Stimulated activated CD4-positive, alpha-beta T cell treated with anti-CD3 and anti-CD28 coated beads, Interleukin-1b, Interleukin-23, amount 100 ng/mL, for 4 hours (primary cell): ENCODE data around the gene IL1B.
A peak's percentile ranks its signal among the peaks of the same experiment; 100 is the strongest.
"Not testable (repeated sequence)": the region's sequence is repeated elsewhere in the genome, so short reads cannot be mapped to it uniquely, and the experiment has no call there.

Source experiments
- DNase-seq, 2 donors: peaks; one replicate each; pipeline ENCODE4 v3.0.0-alpha.2; 2020; ENCODE audit warnings: low read depth in 2 of 2

IL1B gene

DNA sequence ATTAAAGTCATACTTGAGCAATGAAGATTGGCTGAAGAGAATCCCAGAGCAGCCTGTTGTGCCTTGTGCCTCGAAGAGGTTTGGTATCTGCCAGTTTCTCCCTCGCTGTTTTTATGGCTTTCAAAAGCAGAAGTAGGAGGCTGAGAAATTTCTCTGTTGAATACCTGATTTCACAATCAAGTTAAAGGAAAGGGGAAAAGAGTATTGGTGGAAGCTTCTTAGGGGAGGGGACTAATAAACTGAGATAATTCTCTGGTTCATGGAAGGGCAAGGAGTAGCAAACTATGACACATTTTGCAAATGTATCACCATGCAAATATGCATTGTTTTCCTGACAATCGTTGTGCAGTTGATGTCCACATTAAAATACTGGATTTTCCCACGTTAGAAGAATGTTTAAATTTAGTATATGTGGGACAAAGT lies at the start of gene IL1B:
Gene IL1B, minus strand, starts transcription at position 85 of the 423 bp plus-strand sequence. CDS start 550 bp downstream, outside the sequence.
- no peak for DNase-seq

DNA sequence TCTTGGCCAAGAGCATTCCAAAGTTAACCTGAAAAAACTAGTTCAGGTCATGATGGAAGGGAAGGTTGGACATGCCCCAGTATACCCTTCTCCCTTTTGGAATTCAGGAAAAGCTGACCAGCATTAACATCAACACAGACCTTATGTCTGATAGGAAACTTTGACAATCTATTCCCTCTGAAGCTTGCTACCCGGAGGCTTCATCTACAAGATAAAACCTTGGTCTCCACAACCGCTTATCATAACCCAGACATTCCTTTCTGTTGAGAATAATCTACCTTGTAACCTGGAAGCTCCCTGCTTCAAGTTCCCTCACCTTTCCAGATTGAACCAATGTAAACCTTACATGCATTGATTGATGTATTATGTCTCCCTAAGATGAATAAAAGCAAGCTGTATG lies 49.7 kb upstream of the IL1B start:
- DNase-seq: no peak

DNA sequence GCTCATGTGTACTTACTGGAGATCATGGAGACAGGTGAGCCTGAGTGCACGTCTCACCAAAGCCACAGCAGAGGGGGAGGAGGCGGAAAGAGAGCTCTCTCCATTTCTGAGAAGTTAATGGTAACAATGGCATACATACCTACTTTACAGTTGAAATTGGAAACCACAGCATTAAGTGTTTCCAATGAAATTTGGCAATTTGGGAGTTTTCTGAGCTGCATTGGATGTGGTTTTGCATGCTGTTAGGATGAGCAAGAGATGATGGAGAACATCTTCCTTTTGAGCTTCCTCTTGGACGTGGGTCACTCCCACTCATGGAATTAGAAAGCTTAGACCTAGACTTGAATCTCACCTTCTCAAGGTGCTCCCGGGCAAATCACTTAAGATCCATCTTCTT lies 48.9 kb upstream of the IL1B start:
- DNase-seq: no peak

DNA sequence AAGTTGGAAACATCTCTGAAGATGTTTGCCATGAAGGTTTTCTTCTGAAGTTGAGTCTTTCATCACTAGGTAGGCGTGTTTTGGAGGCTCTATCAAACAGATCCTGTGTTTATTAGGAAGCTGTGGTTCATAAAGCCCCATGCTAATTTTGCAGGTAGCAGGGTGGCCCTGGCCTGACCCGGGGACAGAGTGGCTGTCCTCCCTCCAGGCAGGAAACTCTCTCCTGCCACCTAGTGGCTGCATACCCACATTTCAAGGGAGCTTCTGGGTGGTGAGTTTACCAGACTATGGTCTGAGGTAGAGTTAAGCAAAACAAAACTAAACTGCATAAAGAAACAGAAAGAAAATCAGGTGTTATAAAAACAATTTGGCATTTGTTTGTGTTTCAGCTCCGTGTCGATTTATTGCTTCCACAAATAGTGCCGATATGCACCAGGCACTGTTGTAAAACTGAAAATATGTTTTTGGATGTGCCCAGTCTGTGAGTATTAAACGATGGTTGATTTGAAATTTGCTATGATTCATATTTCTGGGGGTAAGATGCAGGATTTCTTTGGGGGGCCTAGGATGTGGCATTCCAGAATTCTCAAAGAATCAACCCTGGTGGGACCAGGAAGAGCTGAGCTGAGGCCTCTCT lies 48.4 kb upstream of the IL1B start:
- peak; percentile 45 to 64 for DNase-seq

DNA sequence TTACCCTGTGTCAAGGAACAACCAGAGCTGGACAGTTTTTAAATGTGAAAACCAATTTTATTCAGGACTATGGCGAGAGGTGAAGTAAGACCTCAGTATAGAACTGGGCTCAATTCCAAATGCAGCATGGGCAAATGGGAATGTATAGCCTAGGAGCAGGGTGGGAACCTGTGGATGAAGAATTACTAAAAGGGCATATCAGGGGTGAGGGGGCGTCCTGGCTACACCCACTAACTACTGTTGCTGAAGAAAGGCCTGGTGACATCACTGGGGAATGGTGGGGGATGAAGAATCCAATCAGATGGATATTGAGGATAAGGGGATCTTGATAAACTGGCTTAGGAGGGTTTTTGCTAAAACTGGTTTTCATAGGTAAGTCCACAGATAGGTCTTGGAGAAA lies 47.1 kb upstream of the IL1B start:
- DNase-seq: no peak

DNA sequence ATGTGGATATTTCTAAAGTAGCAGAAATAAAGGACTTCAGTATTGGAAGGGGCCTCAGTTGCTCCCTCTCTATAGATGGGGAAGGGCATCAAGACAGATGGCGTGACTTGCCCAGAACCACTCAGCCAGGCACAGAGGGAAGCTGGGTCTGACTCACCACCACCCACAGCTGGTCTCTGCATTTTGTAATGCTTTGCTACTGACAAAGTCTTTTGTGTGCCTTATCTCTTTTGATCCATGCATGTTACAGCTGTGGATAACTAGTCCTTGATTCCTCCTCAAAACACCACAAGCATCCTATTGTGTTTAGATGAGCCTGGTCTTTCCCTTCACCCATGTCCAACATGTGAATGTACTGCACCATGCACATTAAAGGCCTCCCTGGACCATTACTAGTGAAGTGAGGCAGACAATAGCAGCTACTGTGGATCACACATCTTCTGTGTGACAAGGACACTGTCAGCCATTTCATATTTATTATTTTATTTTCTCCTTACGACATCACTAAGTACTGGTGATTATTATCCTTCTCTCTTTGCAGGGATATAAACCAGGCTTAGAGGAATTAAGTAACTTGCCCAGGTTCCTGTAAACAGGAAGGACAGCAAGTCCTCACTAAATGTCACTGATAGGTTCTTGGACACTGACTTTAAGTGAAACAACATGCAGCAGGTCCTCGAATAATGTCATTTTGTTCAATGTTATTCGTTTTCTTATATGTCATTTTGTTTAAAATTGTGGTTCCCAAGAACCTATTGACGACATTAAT lies 44.8 kb upstream of the IL1B start:
- no peak for DNase-seq

DNA sequence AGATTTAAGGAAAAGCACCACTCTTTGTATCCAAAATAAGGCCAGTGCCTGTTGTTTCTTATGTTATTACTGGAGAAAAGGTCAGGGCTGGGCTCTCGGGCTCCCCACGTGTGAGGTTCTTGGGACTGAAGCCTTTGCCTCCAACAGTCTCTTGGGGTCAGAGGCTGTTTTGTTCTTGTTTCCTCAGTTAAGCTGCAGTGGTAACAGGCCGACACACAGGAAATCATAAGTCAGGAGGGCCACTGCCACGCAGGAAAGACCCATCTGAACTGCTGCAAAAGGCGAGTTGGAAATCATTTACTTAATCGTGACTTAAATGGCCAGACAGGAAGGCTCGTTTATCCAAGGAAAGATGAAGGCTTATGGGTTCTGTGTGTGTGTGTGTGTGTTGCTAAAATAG lies 44.1 kb upstream of the IL1B start:
- DNase-seq: no peak

DNA sequence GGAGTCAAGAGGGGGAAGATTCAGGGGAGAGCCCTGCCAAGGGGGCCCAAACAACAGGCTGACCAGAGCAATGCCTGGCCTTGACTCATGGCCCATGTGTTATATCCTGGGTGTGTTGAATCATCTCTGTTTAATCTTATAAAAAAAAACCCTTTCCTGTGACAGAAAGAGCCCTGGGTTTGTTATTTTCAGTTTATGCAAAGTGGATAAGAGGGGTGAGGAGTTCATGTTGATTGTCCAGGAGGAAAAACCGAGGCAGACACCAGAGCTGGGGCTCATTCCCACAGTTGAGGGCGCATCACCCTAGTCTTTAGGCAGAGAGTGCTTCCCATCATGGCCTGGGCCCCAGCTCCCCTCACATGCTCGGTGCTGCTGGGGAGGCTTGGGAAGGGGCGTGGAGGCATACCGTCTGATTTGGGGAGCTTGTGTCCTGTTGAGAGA lies 43.5 kb upstream of the IL1B start:
- DNase-seq: no peak

DNA sequence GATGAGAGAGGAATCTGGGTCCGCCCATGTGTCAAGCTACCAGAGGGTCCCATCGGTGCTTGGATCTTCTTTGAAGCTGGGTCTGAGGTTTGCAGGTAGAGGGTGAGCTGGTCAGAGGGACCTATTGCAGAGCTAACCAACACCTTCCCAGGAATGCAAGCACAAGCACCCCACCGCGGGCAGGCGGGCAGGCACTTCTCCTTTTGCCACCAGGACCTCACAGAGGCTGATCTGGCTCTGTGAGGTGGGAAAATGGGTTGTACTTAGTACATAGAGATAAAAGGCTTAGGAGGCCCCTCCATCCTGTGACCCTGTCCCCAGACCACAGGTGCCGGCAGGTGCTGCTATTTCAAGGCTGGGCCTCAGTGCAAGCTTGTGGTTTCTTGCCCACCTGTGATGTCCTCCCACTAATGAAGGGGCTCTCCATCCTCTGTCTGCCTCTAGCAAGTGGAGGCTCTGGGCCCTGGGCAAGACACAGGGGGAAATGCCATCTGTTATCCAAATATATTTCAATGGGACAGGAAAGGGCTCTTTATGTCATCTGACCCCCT lies 43.0 kb upstream of the IL1B start:
- DNase-seq: no peak

DNA sequence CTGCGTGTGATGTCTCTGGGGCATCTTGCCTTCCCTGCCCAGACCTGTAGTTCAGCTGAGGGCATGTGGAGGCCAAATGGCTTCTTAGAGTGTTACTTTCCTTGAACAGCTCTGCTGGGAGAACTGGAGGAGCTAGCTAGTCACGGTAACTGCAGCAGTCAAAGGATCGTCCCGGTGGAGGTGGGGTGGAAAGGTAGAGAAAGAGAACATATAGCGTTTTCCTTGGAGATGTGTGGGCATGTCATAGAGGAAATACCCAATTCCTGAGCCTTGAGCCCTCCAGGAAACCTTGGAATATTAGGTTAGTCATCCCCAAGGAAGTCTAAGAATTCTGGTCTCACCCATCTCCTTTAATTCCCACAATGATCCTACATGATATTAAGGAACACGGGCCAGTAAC lies 40.8 kb upstream of the IL1B start:
- no peak for DNase-seq

DNA sequence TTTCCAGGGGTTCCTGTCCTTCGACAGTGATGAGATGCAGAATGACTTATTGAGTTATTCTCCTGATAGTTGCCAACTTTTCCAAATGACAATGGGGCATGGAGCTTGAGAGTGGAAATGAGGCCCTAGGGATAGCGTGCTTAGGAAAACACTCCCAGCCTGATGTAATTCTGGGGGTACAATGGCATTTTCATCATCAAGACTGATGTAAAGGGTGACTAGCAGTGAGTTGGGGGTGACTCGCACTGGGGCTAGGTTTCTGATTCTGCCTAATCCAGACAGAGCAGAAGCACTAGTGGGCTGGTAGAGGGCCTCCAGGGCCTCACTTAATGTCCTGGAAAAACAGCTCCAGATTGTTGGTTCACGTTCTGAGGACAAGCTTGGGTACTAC lies 40.4 kb upstream of the IL1B start:
- no peak for DNase-seq

DNA sequence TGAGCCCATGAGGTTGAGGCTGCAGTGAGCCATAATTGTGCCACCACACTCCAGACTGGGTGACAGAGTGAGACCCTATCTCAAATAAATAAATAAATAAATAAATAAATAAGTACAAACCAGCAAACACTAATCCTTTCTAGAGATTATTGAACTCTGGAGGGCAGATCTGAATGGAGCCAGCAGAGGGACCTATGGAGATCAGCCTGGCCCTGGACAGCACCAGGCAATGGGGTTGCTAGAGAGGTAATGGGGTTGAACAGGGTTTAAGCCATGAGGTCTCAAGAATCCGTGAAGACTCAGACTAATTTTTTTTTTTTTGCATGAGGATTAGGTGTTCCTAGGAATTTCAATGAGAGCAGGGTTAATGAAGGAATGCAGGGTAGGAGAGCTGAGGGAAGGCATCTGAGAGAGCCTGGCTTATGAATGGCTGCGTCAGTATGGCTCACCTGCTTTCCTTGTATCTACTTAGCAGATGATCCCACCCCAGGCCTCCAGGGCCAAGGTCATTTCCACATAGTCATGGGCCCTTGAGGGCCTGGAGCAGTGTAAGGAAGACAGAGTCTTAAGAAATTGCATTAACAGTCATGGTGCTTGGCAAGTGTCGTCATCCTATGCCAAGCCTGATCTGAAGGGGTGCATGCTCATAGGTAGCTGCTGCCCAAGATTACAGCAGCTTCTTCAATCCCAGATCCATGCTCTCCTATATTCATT lies 39.8 kb upstream of the IL1B start:
- DNase-seq: no peak

DNA sequence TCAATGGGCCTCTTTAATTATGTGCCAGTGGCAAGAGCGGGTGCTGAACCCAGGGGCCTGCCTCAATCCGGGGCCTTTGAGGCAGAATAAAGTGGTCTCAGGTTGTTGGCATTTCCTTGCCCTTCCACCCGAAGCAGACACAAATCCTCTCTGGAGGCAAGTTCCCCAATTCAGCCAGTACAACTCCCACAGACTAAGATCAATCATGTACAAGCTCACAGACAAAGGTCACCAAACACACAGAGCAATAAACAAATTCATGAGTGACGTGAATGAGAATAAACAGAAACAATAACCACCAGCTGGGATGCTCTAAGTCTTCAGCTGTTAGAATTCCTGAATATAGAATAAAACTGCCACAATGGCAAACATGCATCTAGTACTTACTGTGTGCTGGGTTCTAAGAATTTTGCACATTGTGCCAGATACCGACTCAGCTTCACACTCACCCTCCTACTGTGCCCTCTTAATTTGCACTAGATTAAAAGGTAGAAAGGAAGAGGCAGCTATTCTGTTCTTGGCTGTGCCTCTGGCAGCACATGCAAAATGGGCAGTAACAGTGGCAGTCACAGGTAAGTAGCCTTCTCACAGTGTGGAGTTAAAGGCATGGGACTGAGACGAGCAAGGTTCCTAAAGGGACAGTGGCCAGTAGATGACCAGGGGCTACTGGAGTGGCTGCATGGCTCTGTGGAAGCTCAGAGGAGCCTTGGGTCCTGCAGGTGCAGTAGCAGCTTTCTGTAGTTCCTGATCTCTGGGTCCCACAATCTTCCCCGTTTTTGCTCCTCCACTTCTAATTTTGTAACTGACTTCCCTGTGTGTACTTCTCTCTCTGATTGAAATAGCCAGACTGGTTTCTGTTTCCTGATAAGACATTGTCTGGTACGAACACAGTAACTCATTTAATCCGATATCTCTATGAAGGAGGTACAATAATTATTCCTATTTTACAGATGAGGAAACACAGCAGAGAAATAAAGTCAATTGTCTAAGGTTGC lies 34.6 kb upstream of the IL1B start:
- DNase-seq: no peak

DNA sequence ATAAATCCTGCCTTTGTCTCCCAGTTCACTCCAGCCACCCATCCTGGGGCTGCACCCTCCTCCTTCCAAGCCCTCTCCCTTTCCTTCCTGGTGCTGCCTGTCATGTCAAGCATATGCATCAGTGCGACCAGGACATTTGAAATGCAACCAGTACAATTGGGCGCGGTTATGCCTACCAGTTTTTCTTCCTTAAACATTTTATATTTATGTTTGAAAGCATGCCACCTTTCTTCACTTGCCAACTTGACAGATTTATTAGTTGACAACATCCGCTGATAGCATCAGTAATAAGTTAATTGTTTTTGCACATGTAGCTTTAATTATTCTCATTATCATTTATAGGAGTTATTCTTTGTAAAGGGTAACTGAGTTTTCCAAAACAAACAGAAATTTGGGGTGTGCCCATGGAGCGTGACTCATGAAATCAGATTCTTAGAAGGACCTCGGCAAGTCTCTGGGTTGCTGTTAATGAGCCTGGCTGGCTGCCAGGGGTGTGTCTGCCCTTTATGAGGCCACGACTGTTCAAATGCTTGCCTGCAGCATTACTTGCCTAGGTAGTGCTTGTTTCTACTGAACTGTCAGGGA lies 32.8 kb upstream of the IL1B start:
- no peak for DNase-seq

DNA sequence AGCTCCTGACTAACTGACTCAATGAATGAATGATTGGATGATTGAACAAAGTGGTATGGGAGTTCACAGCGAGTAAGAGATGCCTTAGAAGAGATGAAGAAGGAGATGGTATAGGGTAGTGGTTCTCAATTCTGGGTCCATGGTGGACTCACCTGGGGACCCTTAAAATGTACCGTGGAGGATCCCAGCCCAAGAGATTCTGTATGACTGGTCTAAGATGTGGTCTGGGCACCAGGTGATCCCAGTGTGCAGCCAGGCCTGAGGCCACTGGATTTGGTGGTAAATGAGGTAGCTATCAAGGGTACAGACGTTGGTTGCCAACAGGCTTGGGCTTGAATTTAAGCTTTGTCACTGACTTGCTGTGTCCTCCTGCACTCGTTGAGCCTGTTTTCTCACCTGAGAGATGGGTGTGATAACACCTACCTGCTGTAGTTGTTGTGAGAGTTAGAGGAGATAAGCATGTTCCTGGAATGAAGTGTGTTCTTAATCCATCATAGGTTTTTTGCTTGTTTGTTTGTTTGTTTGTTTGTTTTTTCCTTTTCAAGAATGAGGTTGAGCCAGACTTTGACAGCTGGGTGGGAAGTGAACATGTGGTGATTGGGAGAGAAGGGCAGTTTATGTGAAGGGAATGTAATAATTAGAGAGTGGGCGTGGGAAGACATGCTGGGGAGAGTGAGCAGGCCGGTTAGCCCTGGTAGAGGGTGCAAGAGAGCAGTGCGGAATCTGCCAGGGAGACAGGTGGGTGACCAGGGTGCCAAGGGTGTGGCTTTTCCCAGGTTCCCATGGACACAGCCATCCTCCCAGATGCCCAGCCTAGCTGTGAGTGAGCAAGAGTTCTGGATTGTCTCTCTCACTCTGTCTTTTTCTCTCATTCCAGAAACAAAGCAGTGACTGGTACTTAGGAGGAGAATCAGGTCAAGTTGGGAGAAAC lies 31.4 kb upstream of the IL1B start:
- DNase-seq: no peak

DNA sequence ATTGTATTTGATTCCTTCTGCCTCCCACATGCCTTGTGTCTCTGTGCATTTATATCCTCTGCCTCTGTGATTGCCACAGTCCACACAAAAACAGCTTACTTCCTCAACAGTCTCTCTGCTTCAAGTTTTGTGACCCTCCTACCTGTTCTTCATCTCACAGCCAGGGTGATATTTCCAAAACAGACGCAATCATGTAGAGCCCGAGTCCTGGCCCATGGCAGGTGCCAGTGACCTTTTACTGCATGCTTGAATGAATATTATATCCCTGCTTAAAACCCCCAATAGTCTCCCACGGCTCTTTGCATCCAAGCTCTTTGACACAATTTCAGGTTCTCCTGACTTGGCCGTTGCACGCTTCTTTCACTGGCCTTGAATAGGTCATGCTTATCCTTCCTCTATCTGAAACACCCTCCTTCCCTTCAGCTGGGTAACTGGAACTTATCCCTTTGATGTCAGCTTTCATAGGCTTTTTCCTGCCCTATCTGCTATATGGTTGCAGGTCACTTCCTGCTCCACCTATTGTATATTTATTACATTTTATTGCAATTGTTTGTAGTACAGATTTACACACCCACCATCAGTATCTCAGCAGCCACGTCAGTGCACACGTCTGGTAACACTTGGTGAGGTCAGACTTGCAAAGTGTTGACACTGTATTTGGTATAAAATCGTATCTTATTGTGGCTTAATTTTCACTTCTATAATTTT lies 29.7 kb upstream of the IL1B start:
- DNase-seq: no peak

DNA sequence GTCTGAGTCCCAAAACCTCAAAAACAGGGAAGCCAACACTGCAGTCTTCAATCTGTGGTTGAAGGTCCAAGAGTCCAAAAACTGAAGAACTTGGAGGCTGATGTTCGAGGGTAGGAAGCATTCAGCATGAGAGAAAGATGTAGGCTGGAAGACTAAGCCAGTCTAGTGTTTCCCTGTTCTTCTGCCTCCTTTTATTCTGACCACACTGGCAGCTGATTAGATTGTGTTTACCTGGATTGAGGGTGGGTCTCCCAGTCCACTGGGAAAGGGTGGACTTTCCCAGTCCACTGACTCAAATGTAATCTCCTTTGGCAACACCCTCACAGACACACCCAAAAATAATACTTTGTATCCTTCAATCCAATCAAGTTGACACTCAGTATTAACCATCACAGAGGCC lies 27.5 kb upstream of the IL1B start:
- no peak for DNase-seq

DNA sequence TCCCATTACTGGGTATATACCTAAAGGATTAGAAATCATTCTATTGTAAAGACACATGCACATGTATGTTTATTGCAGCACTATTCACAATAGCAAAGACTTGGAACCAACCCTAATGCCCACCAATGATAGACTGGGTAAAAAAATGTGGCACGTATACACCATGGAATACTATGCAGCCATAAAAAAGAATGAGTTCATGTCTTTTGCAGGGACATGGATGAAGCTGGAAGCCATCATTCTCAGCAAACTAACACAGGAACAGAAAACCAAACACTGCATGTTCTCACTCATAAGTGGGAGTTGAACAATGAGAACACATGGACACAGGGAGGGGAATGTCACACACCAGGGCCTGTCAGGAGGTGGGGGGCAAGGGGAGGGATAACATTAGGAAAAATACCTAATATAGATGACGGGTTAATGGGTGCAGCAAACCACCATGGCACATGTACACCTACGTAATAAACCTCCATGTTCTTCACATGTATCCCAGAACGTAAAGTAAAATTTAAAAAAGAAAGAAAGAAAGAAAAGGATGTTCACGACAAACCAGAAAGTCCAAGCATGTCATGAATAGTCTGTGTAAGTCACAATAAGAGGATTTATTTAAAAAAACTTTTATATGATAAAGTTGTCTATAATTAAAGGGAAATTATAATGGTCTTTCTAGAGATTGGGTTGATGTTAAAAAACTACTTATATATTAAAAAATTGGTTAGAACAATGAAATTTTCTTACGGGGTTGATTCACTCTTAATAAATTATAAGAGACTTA lies 23.0 kb upstream of the IL1B start:
- not testable (repeated sequence) for DNase-seq
